ENCODE data around the gene PSMB5. TPM values are rescaled to one million over a fixed set of nuclear protein-coding genes. Genes with fewer than 3 reads are reported as not detected.

PSMB5 gene
- total RNA-seq, 4 donors from 2014 or later, result 75.7 to 215 (median 113) TPM

- no peak overlapping the region for H3K4me3 ChIP-seq (replicated peaks in 1 of 3)
- DNase-seq, result no peak
Measured at GRCh38 chr14:23047751-23048693, 13.3 kb upstream of the PSMB5 start.

GRCh38 chr14:23047034-23047634, 12.4 kb upstream of the PSMB5 start:
- H3K9me3 ChIP-seq, result no peaks in the 10 kb centered on the region
- H3K4me3 ChIP-seq (replicated peaks in 1 of 3), result no peak overlapping the region
- intact Hi-C loops (cut with DNase I), result no loop called here
- no peak for TF ChIP-seq POLR2A (IDR thresholded peaks at IDR 0.05)
- TF ChIP-seq CTCF (IDR thresholded peaks at IDR 0.05), result no peak
- peak overlapping the region in 1 of 3 donors; percentile 38 for H3K27ac ChIP-seq
- DNase-seq, result no peak
- H3K4me1 ChIP-seq, result no peaks in the 10 kb centered on the region
- H3K27me3 ChIP-seq, result no peaks in the 10 kb centered on the region
- H3K36me3 ChIP-seq, result no peaks in the 10 kb centered on the region
- WGBS, 2 donors, result 79 to 82% methylated on average over 6 of the region's 6 CpGs

More at GRCh38 chr14:23047751-23048693, 13.3 kb upstream of the PSMB5 start:
- Histone ChIP-seq H3K36me3 (no peaks in the 10 kb centered on the region), H3K9me3 (no peaks in the 10 kb centered on the region), H3K27ac (no peak overlapping the region), H3K4me1 (no peaks in the 10 kb centered on the region), H3K27me3 (no peaks in the 10 kb centered on the region)
- TF ChIP-seq POLR2A (IDR thresholded peaks at IDR 0.05), result no peak
- TF ChIP-seq CTCF (IDR thresholded peaks at IDR 0.05), result no peak
- intact Hi-C loops (cut with DNase I), result no loop called here
- WGBS, 2 donors, result 81 to 86% methylated on average over 14 to 20 of the region's 85 CpGs

- intact Hi-C loops (cut with DNase I), result no loop called here
- H3K4me3 ChIP-seq (replicated peaks in 1 of 3), result no peak overlapping the region
- TF ChIP-seq POLR2A (IDR thresholded peaks at IDR 0.05) (no peak), CTCF (IDR thresholded peaks at IDR 0.05) (no peak)
- H3K27me3 ChIP-seq, result no peaks in the 10 kb centered on the region
- H3K27ac ChIP-seq, result peak overlapping the region in 1 of 3 donors; percentile 38
- DNase-seq, result no peak
- H3K9me3 ChIP-seq, result no peaks in the 10 kb centered on the region
- no peaks in the 10 kb centered on the region for H3K36me3 ChIP-seq
- H3K4me1 ChIP-seq, result no peaks in the 10 kb centered on the region
- WGBS, 2 donors, result 80 to 84% methylated on average over 12 to 13 of the region's 13 CpGs
Measured at GRCh38 chr14:23045419-23046357, 11.0 kb upstream of the PSMB5 start.

- Histone ChIP-seq H3K4me1 (no peaks in the 10 kb centered on the region), H3K4me3 (replicated peaks in 1 of 3) (no peak overlapping the region), H3K27ac (no peak overlapping the region), H3K9me3 (no peaks in the 10 kb centered on the region), H3K27me3 (no peaks in the 10 kb centered on the region), H3K36me3 (no peaks in the 10 kb centered on the region)
- TF ChIP-seq CTCF (IDR thresholded peaks at IDR 0.05) (no peak), POLR2A (IDR thresholded peaks at IDR 0.05) (no peak)
- no peak for DNase-seq
- WGBS, 2 donors, result 82 to 87% methylated on average over 8 of the region's 8 CpGs
- intact Hi-C loops (cut with DNase I), result no loop called here
Measured at GRCh38 chr14:23044840-23045239, 10.1 kb upstream of the PSMB5 start.
